Suprapubic skin (tissue), 3 donors: ENCODE measurements around the gene MAGI1.

ENCODE experiments used
- POLR2A ChIP-seq, 2 donors: fragments of 450-650 bp; IDR thresholded peaks; one replicate each; pipeline ENCODE4 v1.6.1; 2017; ENCODE audit warnings: antibody characterized with exemption in 2 of 2, mild to moderate bottlenecking in 2 of 2, moderate library complexity in 2 of 2
- TF ChIP-seq, protein P1 (sequence below), 2 donors: fragments of 200-600 bp in 1 of 2; fragments of 450-650 bp in 1 of 2; sonication (generic) in 1 of 2; IDR thresholded peaks; one replicate each; pipeline ENCODE4 v1.5.1; 2016 to 2019; ENCODE audit warnings: antibody characterized with exemption in 2 of 2, mild to moderate bottlenecking in 1 of 2, moderate library complexity in 1 of 2

DNA sequence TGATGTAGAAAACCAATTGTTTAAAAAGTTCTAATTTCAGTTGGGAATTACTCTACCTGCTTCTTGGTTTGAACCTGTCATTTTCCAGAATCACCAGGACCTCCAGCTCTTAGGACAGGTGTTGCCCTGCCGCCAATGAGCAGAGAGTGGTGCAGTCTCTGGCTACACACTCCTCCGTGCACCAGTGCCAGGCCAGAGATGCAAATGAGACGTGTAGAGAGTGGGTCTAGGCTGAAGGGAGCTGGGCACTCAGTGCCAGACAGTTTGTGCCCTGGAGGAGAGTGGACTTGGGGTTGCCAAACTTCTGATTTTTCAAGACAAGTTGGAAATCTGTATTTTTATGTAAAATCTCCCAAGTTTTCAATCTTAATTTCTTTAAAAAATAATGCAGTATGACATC, 566.2 kb downstream of the MAGI1 start:
- no peak for TF ChIP-seq POLR2A (IDR thresholded peaks at IDR 0.05)
- TF ChIP-seq, protein P1, sequence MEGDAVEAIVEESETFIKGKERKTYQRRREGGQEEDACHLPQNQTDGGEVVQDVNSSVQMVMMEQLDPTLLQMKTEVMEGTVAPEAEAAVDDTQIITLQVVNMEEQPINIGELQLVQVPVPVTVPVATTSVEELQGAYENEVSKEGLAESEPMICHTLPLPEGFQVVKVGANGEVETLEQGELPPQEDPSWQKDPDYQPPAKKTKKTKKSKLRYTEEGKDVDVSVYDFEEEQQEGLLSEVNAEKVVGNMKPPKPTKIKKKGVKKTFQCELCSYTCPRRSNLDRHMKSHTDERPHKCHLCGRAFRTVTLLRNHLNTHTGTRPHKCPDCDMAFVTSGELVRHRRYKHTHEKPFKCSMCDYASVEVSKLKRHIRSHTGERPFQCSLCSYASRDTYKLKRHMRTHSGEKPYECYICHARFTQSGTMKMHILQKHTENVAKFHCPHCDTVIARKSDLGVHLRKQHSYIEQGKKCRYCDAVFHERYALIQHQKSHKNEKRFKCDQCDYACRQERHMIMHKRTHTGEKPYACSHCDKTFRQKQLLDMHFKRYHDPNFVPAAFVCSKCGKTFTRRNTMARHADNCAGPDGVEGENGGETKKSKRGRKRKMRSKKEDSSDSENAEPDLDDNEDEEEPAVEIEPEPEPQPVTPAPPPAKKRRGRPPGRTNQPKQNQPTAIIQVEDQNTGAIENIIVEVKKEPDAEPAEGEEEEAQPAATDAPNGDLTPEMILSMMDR (IDR thresholded peaks at IDR 0.05), result no peak
